HG02884 (cell line): ENCODE measurements around the gene ARHGAP9.
"Not testable (repeated sequence)": the region's sequence is repeated elsewhere in the genome, so short reads cannot be mapped to it uniquely, and the experiment has no call there.

Experiments used
- ATAC-seq: cut with Tn5 transposase; IDR thresholded peaks from one replicate; pipeline ENCODE4 v1.9.1; 2021; ENCODE audit warnings: mild to moderate bottlenecking, moderate library complexity; ENCODE audit not compliant: unreplicated experiment

The ARHGAP9 gene

DNA sequence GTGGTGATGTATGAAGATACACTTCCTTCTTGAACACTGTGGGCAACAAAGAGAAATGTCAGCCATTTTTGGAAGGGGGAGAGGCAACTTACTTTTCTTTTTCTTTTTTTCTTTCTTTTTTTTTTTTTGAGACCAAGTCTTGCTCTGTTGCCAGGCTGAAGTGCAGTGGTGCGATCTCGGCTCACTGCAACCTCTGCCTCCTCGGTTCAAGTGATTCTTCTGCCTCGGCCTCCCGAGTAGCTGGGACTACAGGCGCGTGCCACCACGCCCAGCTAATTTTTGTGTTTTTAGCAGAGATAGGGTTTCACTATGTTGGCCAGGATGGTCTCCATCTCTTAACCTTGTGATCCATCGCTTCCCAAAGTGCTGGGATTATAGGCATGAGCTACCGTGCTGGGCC, 38.1 kb upstream of the ARHGAP9 start:
- not testable (repeated sequence) for ATAC-seq

DNA sequence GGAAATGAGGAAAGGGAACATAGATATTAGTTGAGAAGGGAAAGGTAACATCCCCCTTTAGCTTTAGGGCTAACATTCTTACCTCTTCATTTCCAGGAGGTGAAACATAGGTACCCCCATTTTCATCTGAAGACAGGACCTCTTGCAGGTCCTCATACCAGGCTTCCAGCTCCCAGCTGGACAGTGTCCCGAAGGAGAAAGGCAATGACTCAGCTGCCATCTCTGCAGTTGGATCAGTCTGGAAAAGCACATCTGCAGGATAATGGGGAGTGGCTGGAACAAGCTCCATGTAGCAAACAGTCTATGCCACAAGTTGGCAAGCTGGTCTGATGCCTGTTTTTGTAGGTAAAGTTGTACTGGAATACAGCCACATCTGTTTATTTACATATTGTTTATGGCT, 37.5 kb upstream of the ARHGAP9 start:
- ATAC-seq = no peak

DNA sequence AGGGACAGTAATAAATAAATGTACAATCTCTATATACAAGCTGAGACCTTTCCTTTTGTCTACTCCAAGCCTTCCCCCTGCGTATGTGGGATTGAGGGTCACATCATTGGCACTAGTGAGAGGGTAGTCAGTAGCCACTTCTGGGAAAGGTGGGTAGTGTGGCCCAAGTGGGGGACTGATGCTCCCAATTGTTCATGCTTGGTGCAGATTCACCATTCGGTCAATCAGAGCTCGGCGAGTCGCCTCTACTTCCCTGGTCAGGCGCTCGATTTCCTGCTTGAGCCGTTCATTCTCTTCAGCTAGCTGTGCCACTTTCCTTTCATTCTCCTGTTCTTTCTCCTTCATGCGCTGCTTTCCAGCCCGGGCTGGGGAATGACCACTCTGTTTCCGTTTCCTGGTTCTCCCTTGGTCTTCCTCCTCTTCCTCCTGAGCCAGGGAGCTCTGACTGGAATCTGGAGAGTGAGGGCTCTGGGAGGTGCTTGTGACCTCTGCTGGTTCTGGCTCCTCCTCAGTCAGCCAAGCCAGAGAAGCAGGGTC, 37.0 kb upstream of the ARHGAP9 start:
- no peak for ATAC-seq

DNA sequence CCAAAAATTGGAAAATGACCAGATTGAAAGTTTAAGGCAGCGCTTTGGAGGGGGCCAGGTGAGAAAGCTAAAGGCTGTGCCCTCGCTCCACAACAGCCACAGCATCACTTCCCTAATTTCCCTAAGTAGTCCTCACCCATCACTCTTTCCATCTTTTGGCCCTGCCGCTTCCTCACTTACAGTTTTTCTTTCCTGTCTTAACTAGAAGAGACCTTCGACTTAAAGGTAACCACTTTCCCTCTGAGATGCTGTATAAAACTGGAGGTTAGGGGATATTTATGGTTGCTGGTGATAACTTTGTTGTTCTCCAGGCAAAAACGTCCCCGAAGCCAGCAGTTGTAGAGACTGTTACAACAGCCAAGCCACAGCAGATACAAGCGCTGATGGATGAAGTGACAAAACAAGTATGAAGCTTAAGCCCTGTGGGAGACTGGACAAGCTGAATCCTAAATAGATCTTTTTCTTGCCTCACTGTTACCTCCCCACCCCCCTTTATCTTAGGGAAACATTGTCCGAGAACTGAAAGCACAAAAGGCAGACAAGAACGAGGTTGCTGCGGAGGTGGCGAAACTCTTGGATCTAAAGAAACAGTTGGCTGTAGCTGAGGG, 36.4 kb upstream of the ARHGAP9 start:
- no peak for ATAC-seq

DNA sequence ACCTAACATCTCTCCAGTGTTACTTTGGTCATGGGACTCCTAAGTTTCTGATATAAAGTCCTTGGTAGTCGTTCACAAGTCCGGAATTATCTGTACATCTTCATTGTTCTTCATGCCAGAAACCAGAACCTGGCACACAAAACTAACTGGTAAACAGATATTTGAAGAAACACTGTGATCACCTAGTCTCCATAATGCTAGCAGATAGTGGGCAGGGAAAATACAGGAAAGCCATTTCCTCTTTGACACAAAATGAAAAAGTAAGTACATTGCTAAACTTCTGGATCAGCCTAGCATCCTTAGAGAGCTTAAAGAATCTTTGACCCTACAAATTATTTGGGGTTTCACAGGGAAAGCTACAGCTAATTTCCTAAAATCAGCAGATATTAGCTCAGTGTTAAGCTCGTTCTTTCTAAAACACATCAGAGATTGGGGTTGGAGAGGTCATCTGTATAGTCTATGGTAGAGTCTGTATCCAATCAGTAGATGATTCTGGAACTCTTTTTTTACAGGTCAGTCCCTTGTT, 35.8 kb upstream of the ARHGAP9 start:
- no peak for ATAC-seq

DNA sequence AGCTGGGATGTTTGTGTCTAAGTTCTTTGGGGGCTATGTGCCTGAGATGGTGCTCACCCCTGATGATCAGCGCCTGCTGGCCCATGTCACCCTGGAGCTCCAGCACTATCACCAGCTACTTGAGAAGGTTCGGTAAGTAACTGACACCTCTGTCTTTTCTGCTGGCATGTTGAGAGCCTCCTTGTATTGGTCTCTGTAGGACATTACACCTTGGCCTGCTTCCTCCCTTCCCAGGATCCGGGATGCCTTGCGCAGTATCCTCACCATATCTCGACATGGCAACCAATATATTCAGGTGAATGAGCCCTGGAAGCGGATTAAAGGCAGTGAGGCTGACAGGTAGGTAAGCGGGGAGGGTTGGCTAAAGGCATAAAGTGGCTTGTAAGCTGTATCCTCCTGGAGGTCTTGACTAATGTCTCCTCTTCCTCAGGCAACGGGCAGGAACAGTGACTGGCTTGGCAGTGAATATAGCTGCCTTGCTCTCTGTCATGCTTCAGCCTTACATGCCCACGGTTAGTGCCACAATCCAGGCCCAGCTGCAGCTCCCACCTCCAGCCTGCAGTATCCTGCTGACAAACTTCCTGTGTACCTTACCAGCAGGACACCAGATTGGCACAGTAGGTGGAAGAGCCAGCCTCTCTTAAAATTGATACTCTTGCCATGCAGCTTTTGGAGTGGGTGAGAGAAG, 35.2 kb upstream of the ARHGAP9 start:
- ATAC-seq = no peak

DNA sequence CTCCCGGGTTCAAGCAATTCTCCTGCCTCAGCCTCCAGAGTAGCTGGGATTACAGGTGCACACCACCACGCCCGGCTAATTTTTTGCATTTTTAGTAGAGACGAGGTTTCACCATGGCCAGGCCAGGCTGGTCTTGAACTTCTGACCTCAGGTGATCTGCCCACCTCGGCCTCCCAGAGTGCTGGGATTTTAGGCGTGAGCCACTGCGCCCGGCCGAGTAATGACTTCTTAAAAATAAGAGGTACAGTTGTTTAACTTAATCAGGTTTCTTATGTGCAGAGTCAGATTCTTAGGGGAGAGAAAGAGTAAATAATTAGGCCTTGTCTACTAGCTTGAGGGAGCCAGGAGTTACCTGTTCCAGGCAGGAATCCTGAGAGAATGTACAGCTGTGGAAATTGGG, 34.6 kb upstream of the ARHGAP9 start:
- ATAC-seq = not testable (repeated sequence)

DNA sequence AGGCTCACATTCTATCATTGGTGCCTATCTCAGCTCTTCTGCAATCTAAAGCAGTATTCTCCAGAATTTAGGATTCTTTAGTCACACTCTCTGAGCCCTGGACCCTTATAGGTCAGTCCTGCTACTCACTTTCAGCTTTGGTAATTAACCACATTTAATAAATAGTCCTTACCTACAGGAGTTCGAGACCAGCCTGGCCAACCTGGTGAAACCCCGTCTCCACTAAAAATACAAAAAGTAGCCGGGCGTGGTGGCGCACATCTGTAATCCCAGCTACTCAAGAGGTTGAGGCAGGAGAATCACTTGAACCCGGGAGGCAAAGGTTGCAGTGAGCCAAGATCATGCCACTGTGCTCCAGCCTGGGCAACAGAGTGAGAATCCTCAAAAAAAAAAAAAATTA, 34.0 kb upstream of the ARHGAP9 start:
- ATAC-seq = not testable (repeated sequence)

DNA sequence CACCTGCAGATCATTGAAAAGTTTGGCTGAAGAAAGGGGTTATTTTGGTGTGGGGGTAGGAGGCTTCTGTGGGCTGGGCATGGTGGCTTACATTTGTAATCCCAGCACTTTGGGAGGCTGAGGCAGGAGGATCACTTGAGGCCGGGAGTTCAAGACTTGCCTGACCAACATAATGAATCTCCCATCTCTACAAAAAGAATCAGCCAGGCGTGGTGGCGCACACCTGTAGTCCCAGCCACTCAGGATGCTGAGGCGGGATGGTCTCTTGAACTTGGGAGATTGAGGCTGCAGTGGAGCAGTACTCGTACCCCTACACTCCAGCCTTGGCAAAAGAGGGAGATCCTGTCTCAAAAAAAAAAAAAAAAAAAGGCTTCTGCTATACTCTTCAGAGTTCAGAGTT, 33.6 kb upstream of the ARHGAP9 start:
- ATAC-seq = no peak

DNA sequence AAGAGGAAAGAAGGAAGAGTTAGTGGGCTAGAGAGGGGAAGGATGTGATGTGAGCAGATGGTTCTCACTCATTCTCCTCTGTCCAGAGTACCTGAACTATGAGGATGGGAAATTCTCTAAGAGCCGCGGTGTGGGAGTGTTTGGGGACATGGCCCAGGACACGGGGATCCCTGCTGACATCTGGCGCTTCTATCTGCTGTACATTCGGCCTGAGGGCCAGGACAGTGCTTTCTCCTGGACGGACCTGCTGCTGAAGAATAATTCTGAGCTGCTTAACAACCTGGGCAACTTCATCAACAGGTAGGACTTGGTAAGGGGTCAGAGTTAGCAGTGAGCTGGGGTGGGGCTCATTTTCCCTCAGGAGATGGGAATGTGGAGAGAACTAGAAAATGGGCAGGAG, 33.0 kb upstream of the ARHGAP9 start:
- no peak for ATAC-seq

DNA sequence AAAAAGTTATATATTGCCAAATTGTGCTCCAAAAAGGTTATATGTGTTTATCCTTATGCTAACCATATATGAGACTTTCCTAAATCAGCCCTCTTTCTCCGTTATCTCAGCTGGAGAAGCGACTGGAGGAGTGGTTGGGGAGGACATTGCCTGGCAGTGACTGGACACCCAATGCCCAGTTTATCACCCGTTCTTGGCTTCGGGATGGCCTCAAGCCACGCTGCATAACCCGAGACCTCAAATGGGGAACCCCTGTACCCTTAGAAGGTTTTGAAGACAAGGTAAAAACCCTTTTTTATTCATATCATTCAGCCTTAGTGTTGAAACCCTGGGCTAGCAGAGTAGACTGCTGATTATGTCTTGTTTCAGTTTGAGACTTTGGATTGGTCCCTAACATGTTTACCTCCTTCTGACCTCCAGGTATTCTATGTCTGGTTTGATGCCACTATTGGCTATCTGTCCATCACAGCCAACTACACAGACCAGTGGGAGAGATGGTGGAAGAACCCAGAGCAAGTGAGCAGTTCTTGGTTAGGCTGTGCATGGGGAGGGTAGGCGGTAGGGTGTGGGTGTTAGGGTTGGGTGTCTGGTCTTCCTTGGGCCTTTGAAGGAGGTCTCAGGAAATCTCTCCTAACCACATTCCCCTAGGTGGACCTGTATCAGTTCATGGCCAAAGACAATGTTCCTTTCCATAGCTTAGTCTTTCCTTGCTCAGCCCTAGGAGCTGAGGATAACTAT, 32.1 kb upstream of the ARHGAP9 start:
- no peak for ATAC-seq

DNA sequence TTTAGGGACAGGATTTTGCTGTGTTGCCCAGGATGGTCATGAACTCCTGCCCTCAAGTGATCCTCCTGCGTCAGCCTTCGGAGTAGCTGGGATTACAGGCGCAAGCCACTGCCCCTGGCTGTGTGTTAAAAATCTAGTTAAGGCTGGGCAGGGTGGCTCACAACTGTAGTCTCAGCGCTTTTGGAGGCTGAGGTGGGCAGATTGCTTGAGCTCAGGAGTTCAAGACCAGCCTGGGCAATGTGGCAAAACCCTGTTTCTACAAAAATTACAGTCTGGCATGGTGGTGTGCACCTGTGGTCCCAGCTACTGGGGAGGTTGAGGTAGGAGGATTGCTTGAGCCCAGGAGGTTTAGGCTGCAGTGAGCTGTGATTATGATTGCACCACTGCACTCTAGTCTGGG, 31.5 kb upstream of the ARHGAP9 start:
- ATAC-seq = no peak

DNA sequence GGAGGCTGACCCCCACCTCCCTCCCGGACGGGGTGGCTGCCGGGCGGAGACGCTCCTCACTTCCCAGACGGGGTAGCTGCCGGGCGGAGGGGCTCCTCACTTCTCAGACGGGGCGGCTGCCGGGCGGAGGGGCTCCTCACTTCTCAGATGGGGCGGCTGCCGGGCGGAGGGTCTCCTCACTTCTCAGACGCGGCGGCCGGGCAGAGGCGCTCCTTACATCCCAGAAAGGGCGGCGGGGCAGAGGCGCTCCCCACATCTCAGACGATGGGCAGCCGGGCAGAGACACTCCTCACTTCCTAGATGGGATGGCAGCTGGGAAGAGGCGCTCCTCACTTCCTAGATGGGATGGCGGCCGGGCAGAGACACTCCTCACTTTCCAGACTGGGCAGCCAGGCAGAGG, 28.1 kb upstream of the ARHGAP9 start:
- ATAC-seq = not testable (repeated sequence)

DNA sequence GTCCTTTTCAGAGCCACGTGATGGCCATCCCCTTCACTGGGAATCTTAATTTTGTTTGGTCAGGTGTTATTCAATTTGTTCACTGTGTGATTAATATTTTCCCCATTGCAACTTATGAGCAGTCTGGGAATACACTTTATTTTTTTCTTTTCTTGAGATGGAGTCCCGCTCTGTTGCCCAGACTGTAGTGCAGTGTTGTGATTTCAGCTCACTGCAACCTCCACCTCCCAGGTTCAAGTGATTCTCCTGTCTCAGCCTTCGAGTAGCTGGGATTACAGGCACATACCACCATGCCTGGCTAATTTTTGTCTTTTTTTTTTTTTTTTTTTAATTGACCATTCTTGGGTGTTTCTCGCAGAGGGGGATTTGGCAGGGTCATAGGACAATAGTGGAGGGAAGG, 26.9 kb upstream of the ARHGAP9 start:
- not testable (repeated sequence) for ATAC-seq

DNA sequence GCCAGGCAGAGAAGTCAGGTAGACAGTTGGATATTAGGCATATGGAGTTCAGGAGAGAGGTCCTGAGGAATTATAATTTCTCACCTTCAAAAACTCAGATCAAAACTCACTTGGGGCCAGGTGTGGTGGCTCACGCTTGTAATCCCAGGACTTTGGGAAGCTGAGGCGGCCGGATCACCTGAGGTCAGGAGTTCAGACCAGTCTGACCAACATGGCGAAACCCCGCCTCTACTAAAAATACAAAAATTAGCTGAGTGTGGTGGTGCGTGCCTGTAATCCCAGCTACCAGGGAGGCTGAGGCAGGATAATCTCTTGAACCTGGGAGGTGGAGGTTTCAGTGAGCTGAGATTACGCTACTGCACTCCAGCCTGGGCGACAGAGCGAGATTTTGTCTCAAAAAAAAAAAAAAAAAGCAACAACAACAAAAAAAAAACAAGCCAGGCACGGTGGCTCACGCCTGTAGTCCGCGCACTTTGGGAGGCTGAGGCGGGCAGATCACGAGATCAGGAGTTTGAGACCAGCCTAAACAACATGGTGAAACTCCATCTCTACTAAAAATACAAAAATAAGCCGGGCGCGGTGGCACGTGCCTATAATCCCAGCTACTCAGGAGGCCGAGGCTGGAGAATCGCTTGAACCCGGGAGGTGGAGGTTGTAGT, 22.8 kb upstream of the ARHGAP9 start:
- ATAC-seq = not testable (repeated sequence)

DNA sequence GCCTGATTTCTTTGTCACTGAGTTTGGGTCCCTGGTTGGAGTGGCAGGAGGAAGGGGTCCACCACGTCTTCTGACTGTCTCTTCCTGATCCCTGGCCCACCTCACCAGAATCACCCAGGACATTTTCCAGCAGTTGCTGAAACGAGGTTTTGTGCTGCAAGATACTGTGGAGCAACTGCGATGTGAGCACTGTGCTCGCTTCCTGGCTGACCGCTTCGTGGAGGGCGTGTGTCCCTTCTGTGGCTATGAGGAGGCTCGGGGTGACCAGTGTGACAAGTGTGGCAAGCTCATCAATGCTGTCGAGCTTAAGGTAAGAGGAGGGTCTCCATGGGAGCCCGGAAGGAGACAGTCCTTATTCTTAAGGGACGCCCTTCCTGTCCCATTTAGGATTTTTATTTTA, 20.5 kb upstream of the ARHGAP9 start:
- ATAC-seq = no peak

DNA sequence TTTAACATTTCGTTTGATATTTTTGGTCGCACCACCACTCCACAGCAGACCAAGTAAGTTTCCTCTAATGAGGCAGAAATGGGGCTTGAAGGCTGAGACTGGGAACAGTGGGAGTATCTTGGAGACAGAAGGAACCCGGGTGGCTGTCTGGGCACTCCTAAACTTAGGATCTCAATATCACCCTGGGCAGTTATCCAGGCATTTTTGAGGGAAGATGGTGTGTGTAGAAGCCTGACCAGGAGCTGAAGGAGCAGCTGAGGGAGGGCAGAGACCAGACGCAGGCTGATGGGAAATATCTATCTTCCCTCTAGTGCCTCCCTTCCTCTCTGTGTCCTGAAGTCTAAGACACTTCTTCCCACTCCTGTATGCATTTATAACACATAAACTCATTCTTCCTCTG, 18.9 kb upstream of the ARHGAP9 start:
- ATAC-seq = no peak

DNA sequence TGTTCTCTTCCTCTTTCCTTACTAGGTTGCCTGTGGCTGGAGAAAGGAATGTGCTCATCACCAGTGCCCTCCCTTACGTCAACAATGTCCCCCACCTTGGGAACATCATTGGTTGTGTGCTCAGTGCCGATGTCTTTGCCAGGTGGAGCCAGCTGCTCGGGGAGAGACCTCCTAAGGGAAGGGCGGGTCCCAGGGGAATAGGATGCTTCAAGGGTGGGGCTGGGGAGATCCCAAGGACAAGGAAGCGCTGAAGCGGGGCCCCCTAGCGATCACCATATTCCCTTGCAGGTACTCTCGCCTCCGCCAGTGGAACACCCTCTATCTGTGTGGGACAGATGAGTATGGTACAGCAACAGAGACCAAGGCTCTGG, 18.5 kb upstream of the ARHGAP9 start:
- no peak for ATAC-seq

DNA sequence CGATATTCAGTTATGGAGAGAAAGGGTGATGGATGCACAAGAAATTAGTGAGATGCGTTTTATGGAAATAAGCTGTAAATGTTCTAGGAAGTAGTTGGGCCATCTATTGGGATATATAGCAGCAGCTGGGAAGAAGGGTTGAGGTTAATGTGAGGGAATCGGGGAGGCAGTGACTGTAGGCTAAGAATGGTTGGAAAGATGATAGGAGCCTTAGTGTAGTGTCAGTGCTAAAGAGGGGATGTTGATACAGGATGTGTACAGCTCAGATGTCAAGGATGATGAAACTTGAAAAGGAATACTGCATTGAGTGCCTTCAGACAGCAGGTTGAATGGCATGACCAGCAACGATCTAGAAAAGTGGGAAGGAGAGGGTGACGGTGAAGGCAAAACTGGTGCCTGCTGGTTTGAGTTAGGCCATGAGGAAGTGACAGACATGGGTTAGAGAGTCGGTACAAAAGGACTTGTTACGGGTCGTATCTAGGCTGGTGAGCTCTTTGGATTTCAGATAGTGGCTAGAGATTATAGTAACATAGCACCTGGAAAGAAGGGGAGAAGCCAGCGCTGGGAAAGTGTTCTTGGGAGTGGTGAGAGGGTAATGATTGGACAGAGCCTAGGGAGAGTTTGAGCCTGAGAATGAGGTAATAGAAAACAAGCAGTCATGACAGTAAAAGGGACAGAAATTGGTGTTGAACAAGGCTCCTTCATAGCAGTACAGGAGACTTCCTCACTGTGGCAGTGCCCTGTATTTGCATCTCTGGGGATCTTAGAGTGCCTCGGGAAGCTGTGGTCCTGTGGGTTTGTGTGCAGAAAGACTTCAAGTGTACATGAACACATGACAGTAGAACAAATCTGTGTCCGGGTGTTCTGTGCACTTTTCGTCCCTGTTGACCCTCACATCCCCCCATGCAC, 17.8 kb upstream of the ARHGAP9 start:
- ATAC-seq = no peak

DNA sequence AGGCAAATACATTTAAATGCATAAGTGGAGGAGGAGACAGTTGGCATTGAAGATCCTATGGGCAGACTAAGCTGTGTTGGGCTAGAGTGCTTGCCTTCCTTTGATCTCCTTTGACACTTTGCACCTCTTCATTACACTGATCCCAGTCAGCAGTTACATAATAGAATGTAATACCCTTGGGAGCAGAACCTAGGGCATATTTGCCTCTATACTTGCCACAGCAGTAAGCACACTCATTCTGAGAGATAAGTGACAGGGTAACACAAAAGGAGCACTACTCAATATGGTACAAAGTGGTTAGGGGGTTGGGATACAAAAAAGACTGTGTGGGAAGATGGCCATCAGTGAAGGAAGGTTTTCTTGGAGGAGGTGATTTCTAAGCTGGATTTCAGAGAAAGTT, 17.2 kb upstream of the ARHGAP9 start:
- no peak for ATAC-seq
